Subcutaneous adipose tissue (tissue), 4 donors: Measurements from ENCODE around the gene NPAS3. TPM values are rescaled to one million over a fixed set of nuclear protein-coding genes. Genes with fewer than 3 reads are reported as not detected.

Source experiments
- CTCF ChIP-seq: fragments of 450-650 bp; IDR thresholded peaks from one replicate; pipeline ENCODE4 v1.5.1; 2016; ENCODE audit warnings: low read depth, mild to moderate bottlenecking, control low read depth, antibody characterized with exemption, moderate library complexity
- total RNA-seq, 4 donors: library from RNA; depleted of rRNA; stranded (reverse); fragments of >200 nt; gene quantifications; one replicate each; pipeline ENCODE4 v1.1.0, GENCODE V29; 2016

Gene NPAS3
- total RNA-seq, 4 donors from 2014 or later = 0.51 to 1.3 (median 1.0) TPM

GRCh38 chr14:33068626-33069025 is 129.9 kb downstream of the NPAS3 start:
- no peak for TF ChIP-seq CTCF

- no peak for TF ChIP-seq CTCF
Measured at GRCh38 chr14:33070475-33070874, 131.8 kb downstream of the NPAS3 start.

GRCh38 chr14:33073023-33073422 is 134.3 kb downstream of the NPAS3 start:
- TF ChIP-seq CTCF = no peak

- TF ChIP-seq CTCF = no peak
Measured at GRCh38 chr14:33081259-33081658, 142.6 kb downstream of the NPAS3 start.

GRCh38 chr14:33085799-33086198 is 147.1 kb downstream of the NPAS3 start:
- no peak for TF ChIP-seq CTCF

GRCh38 chr14:33098016-33098415 is 159.3 kb downstream of the NPAS3 start:
- TF ChIP-seq CTCF = no peak

GRCh38 chr14:33103489-33103888 is 164.8 kb downstream of the NPAS3 start:
- no peak for TF ChIP-seq CTCF
